GM20000 (cell line): Measurements from ENCODE around the gene RILPL1.
A peak's percentile ranks its signal among the peaks of the same experiment; 100 is the strongest.
"Not testable (repeated sequence)": the region's sequence is repeated elsewhere in the genome, so short reads cannot be mapped to it uniquely, and the experiment has no call there.

Experiments used
- DNase-seq: peaks from one replicate; pipeline ENCODE4 v3.0.0; 2012; ENCODE audit warnings: low spot score
- CTCF ChIP-seq: IDR thresholded peaks from 2 replicates; pipeline ENCODE4 v1.5.1; 2012; ENCODE audit warnings: mild to moderate bottlenecking, control low read depth; ENCODE audit errors: extremely low read depth, missing control alignments

Gene RILPL1

GRCh38 chr12:123490089-123490488 lies 43.4 kb downstream of the RILPL1 start:
- TF ChIP-seq CTCF = no peak
- no peak for DNase-seq

- TF ChIP-seq CTCF = no peak
- DNase-seq = no peak
Observed at GRCh38 chr12:123489580-123489979, 43.9 kb downstream of the RILPL1 start.

DNA sequence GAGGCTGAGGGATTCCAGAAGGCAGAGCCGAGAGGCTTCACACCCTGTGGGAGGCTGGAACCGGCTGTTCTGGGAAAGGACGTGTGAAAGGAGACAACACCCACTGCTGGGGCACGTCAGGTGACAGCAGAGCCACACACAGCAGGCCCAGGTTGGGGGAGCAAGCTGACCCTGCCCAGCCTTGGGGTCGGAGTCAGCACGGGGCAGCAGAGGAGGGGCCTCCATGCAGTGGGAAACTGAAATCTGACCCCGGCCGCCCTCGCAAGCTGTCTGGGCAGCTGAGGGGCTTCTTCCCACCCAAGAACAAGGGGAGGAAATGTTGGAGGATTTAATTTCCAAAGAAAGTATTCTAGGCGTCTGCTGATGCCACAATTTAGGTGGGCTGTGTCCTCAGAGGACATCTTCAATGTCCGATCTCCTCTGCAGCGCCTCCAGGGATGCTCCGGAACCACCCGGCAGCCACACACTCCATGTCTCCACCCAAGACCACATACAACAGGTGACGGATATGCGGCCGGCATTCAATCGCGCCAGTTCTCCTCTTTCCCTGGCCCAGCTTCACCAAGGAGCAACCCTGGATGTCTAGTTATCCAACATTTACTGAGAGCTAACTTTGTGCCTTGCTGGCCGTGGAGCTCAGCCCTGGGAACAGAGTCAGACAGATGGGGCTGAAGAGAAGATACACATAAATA lies 44.8 kb downstream of the RILPL1 start:
- no peak for DNase-seq
- no peak for TF ChIP-seq CTCF

DNA sequence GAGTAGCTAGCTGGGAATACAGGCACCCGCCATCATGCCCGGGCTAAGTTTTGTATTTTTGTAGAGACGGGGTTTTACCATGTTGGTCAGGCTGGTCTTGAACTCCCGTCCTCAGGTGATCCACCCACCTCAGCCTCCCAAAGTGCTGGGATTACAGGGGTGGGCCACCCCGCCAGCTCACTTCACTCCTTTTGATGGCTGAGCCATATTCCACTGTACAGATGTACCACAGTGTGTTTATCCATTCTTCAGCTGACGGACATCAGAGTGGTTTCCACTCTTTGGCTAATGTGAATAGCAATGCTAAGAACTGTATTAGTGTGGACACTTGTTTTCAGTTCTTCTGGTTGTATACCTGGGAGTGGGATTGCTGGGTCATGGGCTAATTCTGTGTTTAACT lies 46.1 kb downstream of the RILPL1 start:
- DNase-seq = no peak
- TF ChIP-seq CTCF = no peak

- DNase-seq = no peak
- no peak for TF ChIP-seq CTCF
Observed at GRCh38 chr12:123485756-123486155, 47.8 kb downstream of the RILPL1 start.

DNA sequence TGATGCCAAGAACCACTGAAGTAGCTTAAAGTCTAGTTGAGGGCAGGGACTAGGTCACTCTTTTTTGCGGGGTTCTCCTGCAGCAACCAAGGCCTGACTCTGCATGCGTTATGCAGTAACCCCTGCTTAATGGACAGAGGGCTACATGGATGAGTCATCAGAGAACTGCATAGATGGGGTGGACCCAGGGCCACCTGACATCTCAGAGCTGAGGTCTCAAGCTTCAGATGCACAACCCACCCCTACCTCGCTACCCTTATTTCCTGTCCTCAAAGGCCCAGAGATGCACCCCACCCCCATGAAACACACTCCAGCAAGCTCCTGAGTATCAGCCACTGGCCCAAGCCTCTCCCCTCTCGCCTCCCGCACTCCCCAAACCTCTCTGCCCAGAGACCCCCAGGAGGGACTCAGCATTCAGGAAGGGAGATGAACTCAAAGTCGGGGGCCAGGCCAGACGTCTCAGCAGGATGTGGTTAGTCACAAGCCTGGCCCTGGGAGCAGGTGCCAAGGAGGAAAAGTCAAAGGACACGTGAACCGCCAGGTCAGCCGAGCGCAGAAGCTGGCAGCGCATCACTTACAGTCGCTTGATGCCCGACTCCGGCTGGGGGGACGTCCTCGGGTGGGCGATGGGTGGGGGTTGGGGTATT lies 49.8 kb downstream of the RILPL1 start:
- no peak for TF ChIP-seq CTCF
- peak; percentile 27 for DNase-seq

- DNase-seq = no peak
- TF ChIP-seq CTCF = no peak
Observed at GRCh38 chr12:123482876-123483275, 50.6 kb downstream of the RILPL1 start.

- not testable (repeated sequence) for DNase-seq
Observed at GRCh38 chr12:123481251-123481650, 52.3 kb downstream of the RILPL1 start.
